Measurements from ENCODE around the gene SH3BP4.

DNA sequence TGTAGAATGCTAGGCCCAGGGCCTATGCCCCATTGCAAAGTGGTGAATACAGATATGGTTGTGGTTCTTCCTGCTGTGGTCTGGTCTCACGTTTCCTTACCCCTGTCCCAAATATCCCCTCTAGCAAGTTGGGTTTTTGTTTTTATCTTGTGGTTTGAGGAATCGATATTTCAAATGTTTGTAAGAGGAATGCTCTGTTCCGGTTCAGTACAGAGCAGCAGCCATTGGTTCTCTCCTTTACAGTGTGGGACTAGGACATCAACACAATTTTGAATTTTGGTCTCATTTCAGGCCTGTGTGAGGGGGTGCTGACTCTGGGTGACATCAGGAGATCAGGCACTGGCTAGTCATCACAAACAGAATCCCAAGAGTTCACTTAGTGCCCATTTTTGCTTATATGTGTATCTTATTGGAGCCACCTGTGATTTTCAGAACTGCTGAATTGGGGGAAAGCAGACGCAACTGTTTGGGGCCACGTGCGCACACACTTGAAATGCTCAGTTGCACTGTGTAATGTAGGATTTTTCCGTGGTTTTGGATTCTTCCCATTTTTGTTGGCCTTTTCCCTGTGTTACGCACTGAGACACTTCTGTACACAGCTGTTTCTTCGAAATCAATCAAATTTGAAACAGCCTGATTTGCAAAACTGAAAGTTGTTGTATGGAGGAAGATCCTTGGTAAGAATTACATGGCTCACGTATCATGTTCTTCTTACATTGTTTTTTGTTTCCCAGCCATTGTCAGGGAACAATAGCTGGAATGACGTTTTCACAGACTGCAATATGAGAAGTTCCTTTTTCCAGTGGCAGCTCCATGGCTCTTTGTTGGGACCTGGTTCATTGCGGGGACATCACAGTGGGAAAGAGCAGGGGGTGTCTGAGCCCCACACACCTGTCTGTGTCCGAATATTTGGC lies 8.6 kb downstream of the SH3BP4 start:
- TF ChIP-seq POLR2AphosphoS5 (IDR thresholded peaks at IDR 0.05; ENCODE audit: borderline replicate concordance, low read depth, low read length): no peak
- TF ChIP-seq EZH2 (IDR thresholded peaks at IDR 0.05): no peak
